OCI-M1 (cell line): Measurements from ENCODE around the gene KIF22.
"Not testable (repeated sequence)": the region's sequence is repeated elsewhere in the genome, so short reads cannot be mapped to it uniquely, and the experiment has no call there.

Source experiments
- DNase-seq: peaks from one replicate; lab custom pipeline; 2025; lab: John Stamatoyannopoulos, UW

The KIF22 gene

DNA sequence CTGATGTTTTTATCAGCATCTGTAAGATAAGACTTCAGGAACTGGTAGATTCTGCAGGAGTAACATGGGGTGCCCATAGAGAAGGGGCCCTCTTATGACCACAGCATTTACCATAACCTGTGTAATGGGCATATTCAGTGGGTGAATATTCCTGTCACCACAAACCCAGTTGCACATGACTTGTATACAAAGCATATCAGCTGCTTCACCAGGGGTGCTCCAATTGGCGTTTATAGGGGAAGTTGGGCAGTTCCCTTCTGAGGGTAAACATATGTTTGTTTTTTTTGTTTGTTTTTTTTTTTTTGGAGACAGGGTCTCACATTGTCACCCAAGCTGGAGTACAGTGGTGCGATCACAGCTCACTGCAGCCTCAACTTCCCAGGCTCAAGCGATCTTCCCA, 24.0 kb upstream of the KIF22 start:
- no peak for DNase-seq

DNA sequence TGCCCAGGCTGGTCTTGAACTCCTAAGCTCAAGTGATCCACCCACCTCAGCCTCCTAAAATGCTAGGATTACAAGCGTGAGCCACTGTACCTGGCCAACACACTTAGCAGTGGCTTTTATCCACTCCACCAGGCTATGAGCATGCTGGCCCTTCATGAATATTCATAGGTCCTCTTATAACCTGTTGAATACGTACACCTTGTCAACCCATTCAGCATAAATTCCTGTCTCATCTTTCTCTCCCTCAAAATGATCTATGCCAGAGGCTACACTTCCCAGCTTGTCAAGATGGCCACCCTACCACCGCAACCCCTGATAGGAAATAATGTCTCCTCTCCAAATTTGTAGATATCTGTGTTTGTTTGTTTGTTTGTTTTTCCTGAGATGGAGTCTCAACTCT, 23.5 kb upstream of the KIF22 start:
- DNase-seq: no peak

DNA sequence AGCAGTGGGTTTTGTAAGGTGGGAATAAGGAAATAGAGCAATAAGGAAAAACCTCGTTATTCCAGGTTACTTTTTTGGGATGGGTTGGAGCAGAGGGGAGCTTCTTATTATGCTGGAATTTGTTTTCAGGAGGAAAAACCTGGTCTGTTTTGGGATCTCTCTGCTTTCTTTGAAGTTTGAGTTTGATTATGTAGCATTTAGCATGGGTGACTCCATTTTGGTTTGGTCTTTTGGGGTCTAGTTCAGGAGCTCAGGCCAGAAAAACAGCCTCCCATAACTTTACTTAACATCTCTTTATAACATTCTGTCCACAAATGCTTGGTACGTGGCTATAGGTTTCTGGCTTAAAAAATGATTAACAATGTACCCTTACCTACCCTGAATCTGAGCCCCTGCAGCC, 21.0 kb upstream of the KIF22 start:
- DNase-seq: no peak

DNA sequence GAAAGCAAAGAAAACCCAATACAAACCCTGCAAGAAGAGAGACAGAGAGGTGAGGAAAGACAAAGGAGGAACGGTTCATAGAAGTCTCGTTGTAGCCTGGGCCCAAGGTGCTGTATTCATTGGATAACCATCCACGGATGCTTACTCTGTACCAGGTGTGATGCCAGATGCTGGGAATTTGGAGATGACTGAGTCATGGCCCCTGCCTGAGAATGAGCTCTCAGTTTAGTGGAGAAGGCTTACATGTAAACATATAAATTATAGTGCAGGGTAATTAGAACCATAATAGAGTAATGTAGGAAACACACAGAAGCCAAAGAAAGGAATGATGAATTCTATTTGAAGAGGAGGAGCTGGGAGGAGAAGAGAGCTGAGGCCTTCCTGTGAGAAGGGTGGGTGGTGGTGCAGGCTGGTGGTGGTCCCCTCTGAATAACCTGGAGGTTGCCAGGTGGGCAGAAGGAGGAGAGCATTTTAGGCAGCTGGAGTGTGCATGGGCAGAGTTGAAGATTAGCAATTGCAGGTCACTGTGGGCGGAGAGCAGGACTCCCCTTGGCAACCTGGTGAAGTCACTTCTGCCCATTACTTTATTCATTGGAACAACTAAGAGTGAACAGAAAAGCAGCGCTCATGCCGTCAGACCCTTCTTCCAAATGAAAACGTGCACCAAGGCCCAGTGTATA, 20.2 kb upstream of the KIF22 start:
- DNase-seq: no peak

DNA sequence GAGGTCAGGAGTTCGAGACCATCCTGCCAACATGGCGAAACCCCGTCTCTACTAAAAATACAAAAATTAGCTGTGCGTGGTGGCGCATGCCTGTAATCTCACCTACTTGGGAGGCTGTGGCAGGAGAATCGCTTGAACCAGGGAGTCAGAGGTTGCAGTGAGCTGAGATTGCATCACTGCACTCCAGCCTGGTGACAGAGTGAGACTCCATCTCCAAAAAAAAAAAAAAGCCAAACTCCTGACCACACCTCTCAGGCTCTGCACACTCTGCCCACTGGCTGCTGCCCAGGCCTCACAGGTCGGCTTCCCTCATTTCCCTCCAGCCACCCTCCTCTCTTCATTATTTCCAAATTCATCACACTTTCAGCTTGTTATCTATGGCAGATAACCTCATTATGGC, 18.2 kb upstream of the KIF22 start:
- peak; percentile 35 for DNase-seq

DNA sequence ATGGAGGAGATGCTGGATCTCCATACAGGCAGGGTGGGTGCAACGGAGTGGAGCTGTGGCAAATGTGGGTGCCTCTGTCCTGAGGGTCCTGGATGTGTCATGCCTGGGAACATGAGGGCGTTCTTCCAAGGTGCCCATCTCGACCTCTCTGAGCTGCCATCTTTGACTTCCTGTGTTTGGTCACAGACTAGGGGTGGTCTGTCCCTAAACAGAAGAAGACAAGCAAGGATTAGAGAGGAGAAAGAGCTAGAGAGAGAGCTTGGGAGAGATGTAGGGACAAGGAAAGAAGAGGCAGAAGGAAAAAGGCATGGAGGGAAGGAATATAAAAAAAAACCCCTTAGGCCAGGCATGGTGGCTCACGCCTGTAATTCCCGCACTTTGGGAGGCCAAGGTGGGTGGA, 15.8 kb upstream of the KIF22 start:
- no peak for DNase-seq

DNA sequence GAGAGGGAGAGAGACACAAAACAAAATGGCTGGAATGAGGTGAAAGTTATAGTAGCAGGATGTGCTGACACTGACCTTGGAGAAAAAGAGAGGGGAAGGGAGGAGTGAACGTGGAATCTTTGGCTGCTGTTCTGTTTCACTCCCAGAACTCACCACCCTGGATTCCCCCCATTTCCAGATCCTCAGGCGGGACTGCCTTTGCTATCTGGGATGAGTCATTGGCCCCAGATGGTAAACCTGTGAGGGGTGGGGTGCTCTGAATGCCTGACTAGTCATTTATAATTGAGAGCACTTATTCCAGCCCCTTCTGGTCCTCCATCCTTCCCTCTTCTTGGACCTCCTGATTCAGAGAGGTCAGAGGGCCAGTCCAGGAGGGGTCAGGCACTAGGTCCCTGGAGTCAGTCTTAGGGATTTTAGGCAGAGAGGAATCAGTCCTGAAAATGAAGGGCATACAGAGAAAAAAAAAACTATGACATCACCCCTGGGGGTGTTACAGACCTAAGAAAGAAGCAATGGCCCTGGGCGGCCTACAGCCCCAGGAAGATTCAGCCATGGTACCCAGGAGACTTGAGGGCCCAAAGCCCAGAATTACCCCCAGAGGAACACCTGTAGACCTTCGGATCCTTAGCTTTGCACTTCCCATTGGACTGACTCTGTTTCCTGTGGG, 14.7 kb upstream of the KIF22 start:
- DNase-seq: no peak

DNA sequence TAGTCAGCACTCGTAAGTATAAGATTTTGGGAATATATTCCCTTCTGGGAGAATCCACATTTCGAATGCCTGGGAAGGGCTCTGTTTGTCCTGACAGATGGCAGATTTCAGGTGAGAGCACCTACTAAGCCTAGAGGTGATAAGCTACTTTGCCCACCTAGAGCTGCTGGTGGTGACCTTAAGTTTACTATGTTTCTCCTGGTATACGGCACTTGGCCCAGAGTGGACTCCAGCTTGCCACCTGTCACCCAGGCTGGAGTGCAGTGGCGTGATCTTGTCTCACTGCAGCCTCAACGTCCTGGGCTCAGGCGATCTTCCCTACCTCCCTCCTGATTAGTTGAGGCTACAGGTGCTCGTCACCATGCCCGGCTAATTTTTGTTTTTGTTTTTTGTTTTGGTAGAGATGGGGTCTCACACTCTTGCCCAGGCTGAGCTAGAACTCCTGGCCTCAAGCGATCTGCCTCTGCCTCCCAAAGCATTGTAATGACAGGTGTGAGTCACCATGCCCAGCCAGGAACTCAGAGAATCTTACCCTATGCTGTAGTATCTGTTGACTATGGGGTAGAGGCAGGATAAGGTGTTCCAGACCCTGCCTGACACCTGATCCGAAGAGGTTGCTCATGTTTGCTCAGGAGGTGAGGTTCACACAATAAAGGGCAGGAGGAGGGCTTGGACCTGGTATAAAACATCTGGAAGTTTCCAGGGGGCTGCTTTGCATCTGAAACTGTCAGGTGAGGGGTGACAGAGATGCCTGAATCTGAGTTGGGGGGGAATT, 12.8 kb upstream of the KIF22 start, which contains the start of gene ZG16:
TSS of gene ZG16 (plus strand) at position 681 of the 775 bp plus-strand sequence. CDS start 1,011 bp downstream, outside the sequence.
- DNase-seq: no peak

DNA sequence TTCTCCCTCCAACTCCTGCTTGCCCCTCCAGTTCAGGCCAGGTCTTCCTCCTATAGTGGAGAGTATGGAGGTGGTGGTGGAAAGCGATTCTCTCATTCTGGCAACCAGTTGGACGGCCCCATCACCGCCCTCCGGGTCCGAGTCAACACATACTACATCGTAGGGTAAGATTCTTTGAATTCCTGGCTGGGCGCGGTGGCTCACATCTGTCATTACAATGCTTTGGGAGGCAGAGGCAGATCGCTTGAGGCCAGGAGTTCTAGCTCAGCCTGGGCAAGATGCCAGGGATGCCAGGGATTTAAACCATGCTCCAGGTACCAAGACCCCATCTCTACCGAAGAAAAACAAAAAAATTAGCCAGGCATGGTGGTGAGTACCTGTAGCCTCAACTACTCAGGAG, 11.1 kb upstream of the KIF22 start:
- DNase-seq: no peak

DNA sequence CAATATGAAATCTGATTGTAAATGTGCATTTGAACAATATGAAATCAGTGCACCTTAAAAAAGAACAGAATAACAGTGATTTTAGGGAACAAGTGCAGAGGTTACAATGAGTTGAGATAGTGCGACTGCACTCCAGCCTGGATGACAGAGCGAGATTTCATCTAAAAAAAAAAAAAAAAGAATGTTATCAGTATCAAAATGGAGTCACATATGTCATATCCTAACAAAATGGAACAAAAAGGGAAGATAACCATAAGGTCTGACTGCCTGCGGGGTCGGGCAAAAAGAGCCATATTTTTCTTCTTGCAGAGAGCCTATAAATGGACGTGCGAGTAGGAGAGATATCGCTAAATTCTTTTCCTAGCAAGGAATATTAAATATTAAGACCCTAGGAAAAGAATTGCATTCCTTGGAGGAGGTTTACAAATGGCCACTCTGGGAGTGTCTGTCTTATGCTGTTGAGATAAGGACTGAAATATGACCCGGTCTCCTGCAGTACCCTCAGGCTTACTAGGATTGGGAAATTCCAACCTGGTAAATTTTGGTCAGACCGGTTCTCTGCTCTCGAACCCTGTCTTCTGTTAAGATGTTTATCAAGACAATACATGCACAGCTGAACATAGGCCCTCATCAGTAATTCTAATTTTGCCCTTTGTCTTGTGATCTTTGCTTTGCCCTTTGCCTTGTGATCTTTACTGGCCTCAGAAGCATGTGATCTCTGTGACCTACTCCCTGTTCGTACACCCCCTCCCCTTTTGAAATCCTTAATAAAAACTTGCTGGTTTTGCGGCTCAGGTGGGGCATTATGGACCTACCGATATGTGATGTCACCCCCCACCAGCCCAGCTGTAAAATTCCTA, 7.2 kb upstream of the KIF22 start:
- peak; percentile 64 for DNase-seq

DNA sequence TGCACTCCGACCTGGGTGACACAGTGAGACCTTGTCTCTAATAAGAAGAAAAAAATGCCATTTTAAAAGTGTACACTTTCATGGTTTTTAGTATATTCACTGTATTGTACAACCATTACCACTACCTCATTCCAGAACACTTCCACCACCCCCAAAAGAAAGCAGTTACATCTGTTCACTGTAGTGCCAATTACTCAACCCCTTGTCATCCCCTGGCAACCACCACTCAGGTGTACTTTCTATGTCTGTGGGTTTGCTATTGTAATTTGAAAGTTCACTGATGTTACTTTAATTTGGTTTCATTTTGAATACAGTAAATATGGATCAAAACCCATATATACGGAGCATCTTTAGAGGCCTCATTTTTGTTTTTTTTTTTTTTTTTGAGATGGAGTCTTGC, 6.4 kb upstream of the KIF22 start:
- DNase-seq: no peak

DNA sequence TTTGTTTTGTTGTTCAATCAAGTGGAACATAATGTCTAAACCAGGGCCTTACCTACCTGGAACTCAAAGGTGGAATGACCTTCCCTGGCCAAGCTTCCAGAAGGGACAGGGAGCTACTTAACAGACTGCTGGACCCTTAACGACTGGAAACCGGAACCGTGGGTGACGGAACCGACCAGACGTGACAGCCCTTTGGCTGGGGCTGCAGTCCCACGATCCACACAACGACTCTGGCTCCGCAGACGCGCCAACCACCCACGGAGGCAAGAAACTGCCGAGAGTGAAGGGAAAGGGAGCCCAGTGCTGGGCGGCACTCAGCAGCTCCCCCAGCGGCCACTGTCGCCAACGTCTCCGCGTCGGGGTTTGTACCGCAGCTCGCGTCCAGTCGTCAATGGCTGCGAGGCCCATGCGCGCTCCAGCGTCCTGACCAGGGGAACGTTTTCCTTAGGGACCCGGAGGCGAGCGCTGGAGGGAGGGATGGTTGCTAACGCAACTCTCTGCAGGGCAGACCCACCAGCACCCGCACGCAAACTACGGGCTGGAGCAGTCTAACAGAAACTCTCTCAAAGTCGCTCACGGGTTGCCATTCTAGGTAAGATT, 5.5 kb upstream of the KIF22 start:
- no peak for DNase-seq

DNA sequence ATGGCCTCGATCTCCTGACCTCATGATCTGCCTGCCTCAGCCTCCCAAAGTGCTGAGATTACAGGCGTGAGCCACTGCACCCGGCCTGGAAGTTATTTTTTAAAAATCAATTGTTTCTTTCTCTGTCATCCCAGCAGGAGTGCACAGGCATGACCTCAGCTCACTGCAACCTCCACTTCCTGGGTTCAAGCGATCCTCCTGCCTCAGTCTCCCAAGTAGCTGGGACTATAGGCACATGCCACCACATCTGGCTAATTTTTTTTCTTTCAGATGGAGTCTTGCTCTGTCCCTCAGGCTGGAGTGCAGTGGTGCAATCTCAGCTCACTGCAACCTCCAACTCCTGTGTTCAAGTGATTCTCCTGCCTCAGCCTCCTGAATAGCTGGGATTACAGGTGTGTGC, 3.4 kb upstream of the KIF22 start:
- not testable (repeated sequence) for DNase-seq

DNA sequence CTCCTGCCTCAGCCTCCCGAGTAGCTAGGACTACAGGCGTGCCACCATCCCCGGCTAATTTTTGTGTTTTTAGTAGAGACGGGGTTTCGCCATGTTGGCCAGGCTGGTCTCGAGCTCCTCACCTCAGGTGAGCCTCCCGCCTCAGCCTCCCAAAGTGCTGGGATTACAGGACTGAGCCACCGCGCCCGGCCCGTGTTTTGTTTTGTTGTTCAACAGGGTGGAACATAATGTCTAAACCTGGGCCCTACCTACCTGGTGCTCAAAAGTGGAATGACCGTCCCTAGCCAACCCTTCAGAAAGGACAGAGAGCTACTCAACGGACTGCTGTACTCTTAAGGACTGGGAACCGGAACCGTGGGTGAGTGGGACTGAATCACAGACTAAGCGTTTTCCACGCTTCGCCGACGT, 772 bp upstream of the KIF22 start:
- no peak for DNase-seq

DNA sequence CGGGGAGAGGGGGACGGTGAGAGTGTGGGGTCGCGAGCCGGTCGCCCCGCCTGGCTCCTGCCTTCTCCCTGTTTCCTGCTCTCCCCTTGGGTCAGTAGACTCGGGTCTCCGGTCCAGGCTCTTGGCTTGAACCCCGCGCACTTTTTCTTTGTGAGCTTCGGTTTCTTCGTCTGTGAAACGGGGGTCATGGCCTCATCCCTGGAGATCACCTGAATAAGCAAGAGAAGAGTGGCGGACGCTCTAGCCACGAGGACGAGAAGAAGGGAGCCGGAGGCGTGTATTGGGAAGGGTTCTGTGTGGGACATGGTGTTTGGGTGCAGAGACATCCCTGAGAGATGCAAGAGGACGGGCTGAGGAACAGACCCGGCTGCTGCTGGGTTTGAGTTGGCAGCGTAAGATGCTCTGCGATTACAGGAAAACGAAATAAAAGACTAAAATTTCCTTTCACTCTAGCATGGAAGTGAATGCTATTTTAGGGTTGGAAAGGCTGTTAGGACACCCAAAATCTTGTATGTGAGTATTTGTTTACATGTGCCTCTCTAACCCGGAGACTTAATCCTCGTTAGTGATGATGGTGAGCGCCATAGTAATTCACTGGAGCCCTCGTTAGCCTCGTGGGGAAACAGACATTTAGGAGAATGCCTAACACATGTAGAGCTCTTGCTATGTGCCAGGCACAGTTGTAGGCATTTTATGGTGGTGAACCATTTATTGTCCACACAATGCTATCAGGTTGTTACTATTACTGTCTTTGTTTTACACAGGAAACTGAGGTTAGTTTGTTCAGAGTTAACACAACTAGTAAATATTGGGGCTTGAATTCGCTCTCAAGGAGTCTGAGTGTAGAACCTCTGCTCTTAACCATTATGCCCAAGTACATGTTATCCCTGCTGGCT, 646 bp downstream of the KIF22 start:
- peak; percentile 33 for DNase-seq

DNA sequence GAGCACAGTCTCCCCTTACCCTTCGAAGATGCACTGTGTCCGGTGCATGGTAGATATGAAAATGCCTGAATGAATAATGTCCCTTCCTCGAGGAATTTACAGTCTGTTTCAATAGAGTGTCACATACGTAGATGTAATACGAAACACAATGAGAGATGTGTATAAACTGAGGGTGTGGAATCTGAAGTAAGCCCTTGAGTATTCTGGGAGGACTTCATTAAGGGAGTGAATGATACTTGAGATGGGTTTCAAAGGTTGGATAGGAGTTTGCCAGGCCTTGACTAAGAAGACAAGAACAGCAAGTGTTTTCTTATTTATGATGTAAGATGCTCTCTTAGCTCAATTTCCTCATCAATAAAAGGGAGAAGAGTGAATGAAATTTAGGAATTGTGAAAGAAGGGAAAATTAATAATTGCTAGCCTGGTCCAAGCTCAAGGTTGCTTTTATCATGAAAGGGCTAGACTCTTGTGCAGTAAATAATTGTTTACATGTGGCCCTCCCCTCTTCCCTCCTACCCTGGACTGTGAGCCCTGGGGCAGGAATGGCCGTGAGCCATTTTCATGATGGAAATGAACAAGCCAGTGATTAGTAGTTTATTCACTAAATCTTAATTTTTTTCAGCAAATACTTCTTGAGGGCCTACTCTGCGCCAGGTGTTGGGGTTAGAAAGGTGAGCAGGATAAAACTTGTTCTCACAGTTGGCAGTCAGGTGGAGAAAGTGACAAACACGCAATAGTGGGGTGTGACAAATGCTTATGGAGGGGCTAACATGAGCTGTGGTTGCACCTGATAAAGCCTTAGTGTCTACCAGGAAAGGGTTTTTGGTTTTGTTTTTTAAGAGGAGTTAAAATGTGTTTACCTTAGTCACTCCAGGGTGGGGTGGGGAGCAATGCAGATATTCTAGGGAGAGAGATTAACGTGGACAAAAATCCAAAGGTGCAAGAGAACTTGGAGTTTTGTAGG, 1.6 kb downstream of the KIF22 start:
- no peak for DNase-seq

DNA sequence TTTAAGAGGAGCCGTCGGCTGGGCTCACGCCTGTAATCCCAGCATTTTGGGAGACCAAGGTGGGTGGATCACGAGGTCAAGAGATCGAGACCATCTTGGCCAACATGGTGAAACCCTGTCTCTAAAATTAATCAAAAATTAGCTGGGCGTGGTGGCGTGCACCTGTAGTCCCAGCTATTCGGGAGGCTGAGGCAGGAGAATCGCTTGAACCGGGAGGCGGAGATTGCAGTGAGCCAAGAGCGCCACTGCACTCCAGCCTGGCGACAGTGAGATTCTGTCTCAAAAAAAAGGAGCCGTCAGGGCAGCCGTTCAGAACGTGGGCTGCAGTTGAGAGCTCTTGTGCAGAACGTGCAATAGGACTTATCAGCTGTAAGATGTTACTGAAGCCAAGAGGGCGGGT, 2.6 kb downstream of the KIF22 start:
- not testable (repeated sequence) for DNase-seq

DNA sequence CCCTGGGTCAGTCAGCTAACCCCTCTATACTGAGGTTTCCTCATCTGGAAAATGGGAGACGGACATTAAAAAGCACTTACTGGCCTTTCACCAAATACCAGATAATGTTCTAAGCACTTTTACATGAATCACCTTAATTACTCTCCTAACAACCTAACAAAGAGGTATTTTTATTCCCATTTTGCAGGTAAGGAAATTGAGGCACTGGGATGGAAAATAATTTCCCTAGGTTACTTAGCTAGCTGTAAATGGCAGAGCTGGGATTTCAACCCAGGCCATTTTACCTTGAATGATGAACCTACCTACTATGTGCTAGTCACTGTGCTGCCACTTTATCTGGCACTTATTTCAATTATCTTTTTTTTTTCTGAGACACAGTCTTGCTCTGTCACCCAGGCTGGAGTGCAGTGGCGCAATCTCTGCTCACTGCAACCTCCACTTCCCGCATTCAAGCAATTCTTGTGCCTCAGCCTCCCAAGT, 3.7 kb downstream of the KIF22 start:
- DNase-seq: no peak

DNA sequence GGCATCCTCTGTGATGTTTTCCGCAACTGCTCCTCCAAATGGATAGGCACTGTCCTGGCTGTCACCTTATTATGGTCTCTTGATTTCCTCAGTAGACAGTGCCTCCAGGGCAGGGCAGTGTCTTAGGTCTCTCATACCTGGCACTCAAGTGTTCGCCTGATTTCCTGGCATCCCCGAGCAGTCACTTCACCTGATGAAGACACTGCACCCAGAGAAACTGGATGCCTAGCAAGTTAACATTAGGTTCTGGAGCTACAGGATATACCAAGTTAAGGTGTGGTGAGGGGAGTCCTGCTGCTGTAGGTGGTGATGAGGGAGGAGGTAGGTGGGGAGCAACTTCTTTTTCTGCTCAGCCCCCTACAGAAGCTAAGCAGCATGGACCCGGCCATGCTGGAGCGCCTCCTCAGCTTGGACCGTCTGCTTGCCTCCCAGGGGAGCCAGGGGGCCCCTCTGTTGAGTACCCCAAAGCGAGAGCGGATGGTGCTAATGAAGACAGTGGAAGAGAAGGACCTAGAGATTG, 11.9 kb downstream of the KIF22 start:
- no peak for DNase-seq
